Measurements from ENCODE around the gene CRYBG2. TPM values are rescaled to one million over a fixed set of nuclear protein-coding genes. Genes with fewer than 3 reads are reported as not detected.

CRYBG2 gene
- total and polyA plus RNA-seq, 2 of the 13 experiments (the other 11 are each of a cell fraction or from before 2014, with no cell fraction given) = 1.3 to 2.9 TPM

DNA sequence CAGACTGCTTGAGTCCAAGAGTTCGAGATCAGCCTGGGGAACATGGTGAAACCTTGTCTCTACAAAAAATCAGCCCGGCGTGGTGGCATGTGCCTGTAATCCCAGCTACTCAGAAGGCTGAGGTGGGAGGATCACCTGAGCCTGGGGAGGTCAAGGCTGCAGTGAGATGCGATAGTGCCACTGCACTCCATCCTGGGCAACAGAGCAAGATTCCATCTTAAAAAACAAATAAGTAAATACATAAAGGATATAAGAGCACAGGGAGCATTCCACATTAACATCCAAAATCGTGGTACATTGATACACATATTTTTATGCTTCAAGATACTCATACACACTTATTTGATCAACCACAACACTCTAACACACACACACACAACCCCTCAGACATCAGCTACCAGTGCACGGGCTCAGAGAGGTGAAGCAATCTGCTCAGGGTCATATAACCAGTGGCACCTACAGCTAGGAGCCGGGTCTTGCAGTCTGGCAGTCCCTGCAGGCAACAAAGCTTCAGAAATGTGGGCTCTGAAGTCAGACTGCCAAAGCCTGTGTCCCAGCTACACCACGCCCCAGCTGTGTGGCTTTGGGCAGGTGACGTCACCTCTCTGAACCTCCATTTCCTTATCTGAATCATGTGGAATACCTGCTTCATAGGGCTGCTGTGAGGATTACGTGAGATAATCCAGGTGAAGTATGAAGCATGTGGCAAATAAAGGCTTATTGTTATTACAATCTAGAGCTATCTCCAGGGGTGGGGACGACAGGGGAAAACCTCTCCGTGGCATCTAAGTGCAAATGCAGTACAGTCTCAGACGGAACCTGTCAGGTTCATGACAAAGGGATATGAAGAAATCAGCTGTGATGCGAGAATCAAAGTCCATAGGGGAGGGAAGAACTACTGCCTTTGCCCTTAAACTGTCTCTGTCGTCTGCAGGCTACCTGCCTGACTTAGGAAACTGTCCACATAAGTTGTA is 4.8 kb upstream of the CRYBG2 start (continued):
- TF ChIP-seq, protein P1, sequence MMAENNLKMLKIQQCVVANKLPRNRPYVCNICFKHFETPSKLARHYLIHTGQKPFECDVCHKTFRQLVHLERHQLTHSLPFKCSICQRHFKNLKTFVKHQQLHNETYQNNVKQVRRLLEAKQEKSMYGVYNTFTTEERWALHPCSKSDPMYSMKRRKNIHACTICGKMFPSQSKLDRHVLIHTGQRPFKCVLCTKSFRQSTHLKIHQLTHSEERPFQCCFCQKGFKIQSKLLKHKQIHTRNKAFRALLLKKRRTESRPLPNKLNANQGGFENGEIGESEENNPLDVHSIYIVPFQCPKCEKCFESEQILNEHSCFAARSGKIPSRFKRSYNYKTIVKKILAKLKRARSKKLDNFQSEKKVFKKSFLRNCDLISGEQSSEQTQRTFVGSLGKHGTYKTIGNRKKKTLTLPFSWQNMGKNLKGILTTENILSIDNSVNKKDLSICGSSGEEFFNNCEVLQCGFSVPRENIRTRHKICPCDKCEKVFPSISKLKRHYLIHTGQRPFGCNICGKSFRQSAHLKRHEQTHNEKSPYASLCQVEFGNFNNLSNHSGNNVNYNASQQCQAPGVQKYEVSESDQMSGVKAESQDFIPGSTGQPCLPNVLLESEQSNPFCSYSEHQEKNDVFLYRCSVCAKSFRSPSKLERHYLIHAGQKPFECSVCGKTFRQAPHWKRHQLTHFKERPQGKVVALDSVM (CRISPR knock-in tag; IDR thresholded peaks at IDR 0.05) = 0 out of 2 replicates have a peak, but pooled peaks have one; percentile 17
- TF ChIP-seq, protein P2, sequence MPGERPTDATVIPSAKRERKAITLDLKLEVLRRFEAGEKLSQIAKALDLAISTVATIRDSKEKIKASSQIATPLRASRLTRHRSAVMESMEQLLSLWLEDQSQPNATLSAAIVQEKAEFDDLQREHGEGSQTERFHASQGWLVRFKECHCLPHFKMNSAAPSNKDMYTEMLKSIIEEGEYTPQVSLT (CRISPR knock-in tag; IDR thresholded peaks at IDR 0.05; ENCODE audit: borderline replicate concordance, low read depth) = no peak
- TF ChIP-seq IRF2 (CRISPR knock-in tag; IDR thresholded peaks at IDR 0.05) (no peak), NRL (CRISPR knock-in tag; IDR thresholded peaks at IDR 0.05; ENCODE audit: borderline replicate concordance) (no peak; the same call in 1 of the 2 replicates), HMG20A (CRISPR knock-in tag; IDR thresholded peaks at IDR 0.05; ENCODE audit: borderline replicate concordance) (peak; percentile 52; the same call in 1 of the 2 replicates), BORCS8-MEF2B (CRISPR knock-in tag; IDR thresholded peaks at IDR 0.05) (no peak), SUZ12 (IDR thresholded peaks at IDR 0.05; ENCODE audit: low read depth, low read length) (no peak), CREM (IDR thresholded peaks at IDR 0.05) (peak; percentile 66; the same call in 1 of the 2 replicates), CREM (CRISPR knock-in tag; IDR thresholded peaks at IDR 0.05) (no peak), FOSL1 (CRISPR knock-in tag; IDR thresholded peaks at IDR 0.05; ENCODE audit: borderline replicate concordance) (no peak), NFIC (IDR thresholded peaks at IDR 0.05; ENCODE audit: low read length) (no peak), ZNF556 (CRISPR knock-in tag; IDR thresholded peaks at IDR 0.05; ENCODE audit: borderline replicate concordance) (no peak), RNF2 (conservative IDR thresholded peaks at IDR 0.05; ENCODE audit: low read depth) (no peak), ZFP36L2 (CRISPR knock-in tag; IDR thresholded peaks at IDR 0.05) (no peak), ZNF83 (CRISPR knock-in tag; IDR thresholded peaks at IDR 0.05; ENCODE audit: borderline replicate concordance) (0 out of 2 replicates have a peak, but pooled peaks have one; percentile 42), ZFP1 (CRISPR knock-in tag; IDR thresholded peaks at IDR 0.05) (peak; percentile 62; the same call in 1 of the 2 replicates), ZNF335 (CRISPR knock-in tag; IDR thresholded peaks at IDR 0.05) (no peak), ZNF484 (CRISPR knock-in tag; IDR thresholded peaks at IDR 0.05; ENCODE audit: borderline replicate concordance, low read depth) (no peak)
- TF ChIP-seq, protein P3, sequence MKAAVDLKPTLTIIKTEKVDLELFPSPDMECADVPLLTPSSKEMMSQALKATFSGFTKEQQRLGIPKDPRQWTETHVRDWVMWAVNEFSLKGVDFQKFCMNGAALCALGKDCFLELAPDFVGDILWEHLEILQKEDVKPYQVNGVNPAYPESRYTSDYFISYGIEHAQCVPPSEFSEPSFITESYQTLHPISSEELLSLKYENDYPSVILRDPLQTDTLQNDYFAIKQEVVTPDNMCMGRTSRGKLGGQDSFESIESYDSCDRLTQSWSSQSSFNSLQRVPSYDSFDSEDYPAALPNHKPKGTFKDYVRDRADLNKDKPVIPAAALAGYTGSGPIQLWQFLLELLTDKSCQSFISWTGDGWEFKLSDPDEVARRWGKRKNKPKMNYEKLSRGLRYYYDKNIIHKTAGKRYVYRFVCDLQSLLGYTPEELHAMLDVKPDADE (CRISPR knock-in tag; IDR thresholded peaks at IDR 0.05) = no peak
- TF ChIP-seq, protein P4, sequence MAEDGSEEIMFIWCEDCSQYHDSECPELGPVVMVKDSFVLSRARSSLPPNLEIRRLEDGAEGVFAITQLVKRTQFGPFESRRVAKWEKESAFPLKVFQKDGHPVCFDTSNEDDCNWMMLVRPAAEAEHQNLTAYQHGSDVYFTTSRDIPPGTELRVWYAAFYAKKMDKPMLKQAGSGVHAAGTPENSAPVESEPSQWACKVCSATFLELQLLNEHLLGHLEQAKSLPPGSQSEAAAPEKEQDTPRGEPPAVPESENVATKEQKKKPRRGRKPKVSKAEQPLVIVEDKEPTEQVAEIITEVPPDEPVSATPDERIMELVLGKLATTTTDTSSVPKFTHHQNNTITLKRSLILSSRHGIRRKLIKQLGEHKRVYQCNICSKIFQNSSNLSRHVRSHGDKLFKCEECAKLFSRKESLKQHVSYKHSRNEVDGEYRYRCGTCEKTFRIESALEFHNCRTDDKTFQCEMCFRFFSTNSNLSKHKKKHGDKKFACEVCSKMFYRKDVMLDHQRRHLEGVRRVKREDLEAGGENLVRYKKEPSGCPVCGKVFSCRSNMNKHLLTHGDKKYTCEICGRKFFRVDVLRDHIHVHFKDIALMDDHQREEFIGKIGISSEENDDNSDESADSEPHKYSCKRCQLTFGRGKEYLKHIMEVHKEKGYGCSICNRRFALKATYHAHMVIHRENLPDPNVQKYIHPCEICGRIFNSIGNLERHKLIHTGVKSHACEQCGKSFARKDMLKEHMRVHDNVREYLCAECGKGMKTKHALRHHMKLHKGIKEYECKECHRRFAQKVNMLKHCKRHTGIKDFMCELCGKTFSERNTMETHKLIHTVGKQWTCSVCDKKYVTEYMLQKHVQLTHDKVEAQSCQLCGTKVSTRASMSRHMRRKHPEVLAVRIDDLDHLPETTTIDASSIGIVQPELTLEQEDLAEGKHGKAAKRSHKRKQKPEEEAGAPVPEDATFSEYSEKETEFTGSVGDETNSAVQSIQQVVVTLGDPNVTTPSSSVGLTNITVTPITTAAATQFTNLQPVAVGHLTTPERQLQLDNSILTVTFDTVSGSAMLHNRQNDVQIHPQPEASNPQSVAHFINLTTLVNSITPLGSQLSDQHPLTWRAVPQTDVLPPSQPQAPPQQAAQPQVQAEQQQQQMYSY (CRISPR knock-in tag; IDR thresholded peaks at IDR 0.05) = no peak
- TF ChIP-seq, protein P5, sequence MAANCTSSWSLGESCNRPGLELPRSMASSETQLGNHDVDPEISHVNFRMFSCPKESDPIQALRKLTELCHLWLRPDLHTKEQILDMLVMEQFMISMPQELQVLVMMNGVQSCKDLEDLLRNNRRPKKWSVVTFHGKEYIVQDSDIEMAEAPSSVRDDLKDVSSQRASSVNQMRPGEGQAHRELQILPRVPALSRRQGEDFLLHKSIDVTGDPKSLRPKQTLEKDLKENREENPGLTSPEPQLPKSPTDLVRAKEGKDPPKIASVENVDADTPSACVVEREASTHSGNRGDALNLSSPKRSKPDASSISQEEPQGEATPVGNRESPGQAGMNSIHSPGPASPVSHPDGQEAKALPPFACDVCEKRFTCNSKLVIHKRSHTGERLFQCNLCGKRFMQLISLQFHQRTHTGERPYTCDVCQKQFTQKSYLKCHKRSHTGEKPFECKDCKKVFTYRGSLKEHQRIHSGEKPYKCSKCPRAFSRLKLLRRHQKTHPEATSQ (CRISPR knock-in tag; IDR thresholded peaks at IDR 0.05; ENCODE audit: borderline replicate concordance) = no peak
